ENCODE data around the gene CCR7. TPM values are rescaled to one million over a fixed set of nuclear protein-coding genes. Genes with fewer than 3 reads are reported as not detected.

Gene CCR7
- total and polyA plus RNA-seq, 4 donors: 1.8 to 5.9 (median 3.0) TPM

DNA sequence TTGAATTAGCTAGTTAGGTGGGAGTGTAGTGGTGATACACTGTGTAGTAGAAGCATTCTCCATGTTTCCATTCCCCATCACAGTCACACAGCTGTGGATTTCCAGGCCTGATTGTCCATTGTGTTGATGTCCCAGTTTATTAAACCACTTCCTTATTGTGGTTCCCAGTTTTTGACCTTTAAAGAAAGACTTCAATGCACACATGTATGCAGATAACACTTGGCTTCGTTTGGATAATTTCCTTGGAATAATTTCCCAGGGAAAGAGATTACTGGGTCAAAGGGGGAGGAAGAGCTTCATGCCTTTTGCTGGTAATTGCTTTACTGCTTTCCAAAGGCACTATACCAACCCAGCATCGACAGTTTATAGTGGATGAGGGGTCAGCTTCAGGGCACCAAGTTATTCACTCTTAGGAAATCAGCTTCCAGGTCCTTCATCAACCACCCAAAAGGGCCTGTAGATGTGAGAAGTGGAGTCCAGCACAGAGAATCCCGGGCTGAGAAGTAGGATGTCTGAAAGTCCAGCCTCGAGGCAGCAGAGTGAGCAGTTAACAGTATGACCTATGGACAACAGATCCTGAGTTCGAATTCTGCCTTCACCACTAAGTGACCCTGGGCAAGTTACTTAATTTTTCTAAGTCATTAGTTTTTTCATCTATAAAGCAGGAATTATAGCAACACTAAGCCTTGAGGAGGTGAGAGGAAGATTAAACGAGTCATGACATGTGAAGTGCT is 32.6 kb downstream of the CCR7 start:
- WGBS, 2 donors: 40 to 44% methylated on average over 6 of the region's 6 CpGs
- peaks cover 8 to 19% (median 16%) of the 10 kb centered on the region in 5 donors for H3K4me1 ChIP-seq (ENCODE audit: control insufficient read depth in 5 of 5, insufficient read depth in 5 of 5, low read length in 5 of 5)
- peak overlapping the region in 1 of 2 donors; percentile 57 for H3K9ac ChIP-seq (ENCODE audit: insufficient read depth in 1 of 2, low read length in 2 of 2)
- ATAC-seq (ENCODE audit: insufficient read depth, low FRiP score): no peak
- no peaks in the 10 kb centered on the region for H3K36me3 ChIP-seq (ENCODE audit: control insufficient read depth in 4 of 4, insufficient read depth in 4 of 4, low read length in 4 of 4)
- H3K27me3 ChIP-seq (ENCODE audit: control insufficient read depth in 3 of 3, insufficient read depth in 3 of 3, low read length in 2 of 3): no peaks in the 10 kb centered on the region
- no peaks in the 10 kb centered on the region for H3K9me3 ChIP-seq (ENCODE audit: control insufficient read depth in 4 of 4, insufficient read depth in 3 of 4, low read length in 3 of 4)
- peak overlapping the region in 1 of 2 donors; percentile 42 for H3K27ac ChIP-seq (ENCODE audit: low read depth in 1 of 2, low read length in 1 of 2)
- TF ChIP-seq, protein P1, sequence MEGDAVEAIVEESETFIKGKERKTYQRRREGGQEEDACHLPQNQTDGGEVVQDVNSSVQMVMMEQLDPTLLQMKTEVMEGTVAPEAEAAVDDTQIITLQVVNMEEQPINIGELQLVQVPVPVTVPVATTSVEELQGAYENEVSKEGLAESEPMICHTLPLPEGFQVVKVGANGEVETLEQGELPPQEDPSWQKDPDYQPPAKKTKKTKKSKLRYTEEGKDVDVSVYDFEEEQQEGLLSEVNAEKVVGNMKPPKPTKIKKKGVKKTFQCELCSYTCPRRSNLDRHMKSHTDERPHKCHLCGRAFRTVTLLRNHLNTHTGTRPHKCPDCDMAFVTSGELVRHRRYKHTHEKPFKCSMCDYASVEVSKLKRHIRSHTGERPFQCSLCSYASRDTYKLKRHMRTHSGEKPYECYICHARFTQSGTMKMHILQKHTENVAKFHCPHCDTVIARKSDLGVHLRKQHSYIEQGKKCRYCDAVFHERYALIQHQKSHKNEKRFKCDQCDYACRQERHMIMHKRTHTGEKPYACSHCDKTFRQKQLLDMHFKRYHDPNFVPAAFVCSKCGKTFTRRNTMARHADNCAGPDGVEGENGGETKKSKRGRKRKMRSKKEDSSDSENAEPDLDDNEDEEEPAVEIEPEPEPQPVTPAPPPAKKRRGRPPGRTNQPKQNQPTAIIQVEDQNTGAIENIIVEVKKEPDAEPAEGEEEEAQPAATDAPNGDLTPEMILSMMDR (IDR thresholded peaks at IDR 0.05; ENCODE audit: control extremely low read depth, extremely low read depth): no peak
- peak in 1 of 3 donors; percentile 46 for DNase-seq
- H3K4me3 ChIP-seq: no peak overlapping the region

DNA sequence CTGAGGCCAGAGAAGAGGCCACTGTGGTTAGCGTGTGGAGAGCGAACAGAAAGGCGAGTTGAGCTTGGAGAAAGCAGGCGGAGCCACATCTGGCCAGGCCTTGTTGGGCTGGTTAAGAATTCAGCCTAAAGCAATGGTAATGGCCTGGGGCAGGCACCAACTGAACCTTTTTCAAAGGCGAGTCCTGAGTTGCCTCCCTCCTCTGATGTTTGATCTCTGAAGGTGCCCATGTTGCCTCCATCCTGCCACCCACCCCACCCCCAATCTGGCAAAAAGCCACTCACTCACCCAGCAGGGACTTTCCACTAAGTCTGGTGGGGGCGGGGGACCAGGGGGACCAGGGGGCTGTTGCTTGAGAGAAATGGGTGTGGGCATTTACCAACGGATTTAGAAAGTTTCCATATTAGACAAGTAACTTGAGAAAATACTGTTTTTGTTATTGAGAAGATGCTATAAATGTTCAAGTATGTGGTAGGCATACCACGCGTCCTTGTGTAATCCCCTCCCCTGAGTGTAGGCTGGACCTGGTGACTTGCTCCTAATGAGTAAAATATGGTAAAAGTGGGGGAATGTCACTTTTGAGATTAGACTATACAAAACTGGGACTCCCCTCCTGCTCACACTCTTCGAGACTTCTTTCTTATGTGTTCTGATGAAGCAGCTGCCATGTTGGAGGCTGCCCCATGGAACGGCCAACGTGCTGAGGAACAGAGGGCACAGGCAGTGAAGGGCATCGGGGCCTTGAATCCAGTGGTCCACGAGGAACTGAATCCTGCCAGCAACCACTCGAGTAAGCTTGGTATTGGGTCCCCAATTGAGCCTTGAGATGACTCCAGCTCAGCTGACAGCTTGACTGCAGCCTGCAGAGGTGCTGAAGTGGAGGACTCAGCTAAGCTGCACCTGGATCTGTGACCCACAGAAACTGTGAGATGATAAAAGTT is 34.0 kb downstream of the CCR7 start:
- 88 to 89% methylated on average over 15 of the region's 15 CpGs for WGBS, 2 donors

DNA sequence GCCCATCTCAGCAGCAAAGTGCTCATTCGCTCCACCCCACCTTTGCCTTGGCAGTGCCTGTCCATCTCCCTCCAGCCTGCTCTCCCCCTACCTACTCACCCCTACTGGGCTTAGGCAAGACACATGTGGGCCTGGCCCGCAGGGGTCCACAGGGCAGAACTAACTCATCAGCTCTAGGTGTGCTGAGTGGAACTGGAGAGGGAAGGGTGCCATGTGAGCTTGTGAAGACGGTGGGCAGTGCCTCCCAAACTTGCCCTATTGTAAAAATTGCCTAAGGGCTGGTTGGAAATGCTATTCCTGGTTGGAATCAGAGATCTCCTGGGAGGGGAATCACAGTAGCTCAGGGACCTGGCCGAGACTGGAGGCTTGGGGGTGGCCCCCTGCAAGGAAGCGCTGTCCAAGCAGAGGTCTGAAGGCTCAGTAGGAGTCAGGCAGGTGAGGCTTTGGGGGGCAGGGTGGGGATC is 34.7 kb downstream of the CCR7 start:
- Histone ChIP-seq H3K4me3 (no peak overlapping the region), H3K9ac (ENCODE audit: insufficient read depth in 1 of 2, low read length in 2 of 2) (no peak overlapping the region), H3K9me3 (ENCODE audit: control insufficient read depth in 4 of 4, insufficient read depth in 3 of 4, low read length in 3 of 4) (no peaks in the 10 kb centered on the region), H3K27ac (ENCODE audit: low read depth in 1 of 2, low read length in 1 of 2) (no peak overlapping the region), H3K36me3 (ENCODE audit: control insufficient read depth in 4 of 4, insufficient read depth in 4 of 4, low read length in 4 of 4) (no peaks in the 10 kb centered on the region), H3K27me3 (ENCODE audit: control insufficient read depth in 3 of 3, insufficient read depth in 3 of 3, low read length in 2 of 3) (no peaks in the 10 kb centered on the region), H3K4me1 (ENCODE audit: control insufficient read depth in 5 of 5, insufficient read depth in 5 of 5, low read length in 5 of 5) (peaks cover under 1 to 9% (median 5%) of the 10 kb centered on the region in 5 donors)
- ATAC-seq (ENCODE audit: insufficient read depth, low FRiP score): no peak
- TF ChIP-seq, protein P1 (IDR thresholded peaks at IDR 0.05; ENCODE audit: control extremely low read depth, extremely low read depth): no peak
- DNase-seq: no peak
- WGBS, 2 donors: 95 to 97% methylated on average over 5 of the region's 5 CpGs

More for the DNA sequence above, 34.0 kb downstream of the CCR7 start:
- Histone ChIP-seq H3K36me3 (ENCODE audit: control insufficient read depth in 4 of 4, insufficient read depth in 4 of 4, low read length in 4 of 4) (no peaks in the 10 kb centered on the region), H3K27ac (ENCODE audit: low read depth in 1 of 2, low read length in 1 of 2) (no peak overlapping the region), H3K27me3 (ENCODE audit: control insufficient read depth in 3 of 3, insufficient read depth in 3 of 3, low read length in 2 of 3) (no peaks in the 10 kb centered on the region), H3K9ac (ENCODE audit: insufficient read depth in 1 of 2, low read length in 2 of 2) (no peak overlapping the region), H3K4me1 (ENCODE audit: control insufficient read depth in 5 of 5, insufficient read depth in 5 of 5, low read length in 5 of 5) (peaks cover 4 to 13% (median 12%) of the 10 kb centered on the region in 5 donors), H3K9me3 (ENCODE audit: control insufficient read depth in 4 of 4, insufficient read depth in 3 of 4, low read length in 3 of 4) (no peaks in the 10 kb centered on the region), H3K4me3 (no peak overlapping the region)
- DNase-seq (no peak), ATAC-seq (ENCODE audit: insufficient read depth, low FRiP score) (no peak)
- TF ChIP-seq, protein P1 (IDR thresholded peaks at IDR 0.05; ENCODE audit: control extremely low read depth, extremely low read depth): no peak
